ENCODE results near the gene ZNFX1. TPM values are rescaled to one million over a fixed set of nuclear protein-coding genes. Genes with fewer than 3 reads are reported as not detected.
A peak's percentile ranks its signal among the peaks of the same experiment; 100 is the strongest.

Gene ZNFX1
- total RNA-seq, 4 donors from 2014 or later: 36.2 to 46.6 (median 41.5) TPM

DNA sequence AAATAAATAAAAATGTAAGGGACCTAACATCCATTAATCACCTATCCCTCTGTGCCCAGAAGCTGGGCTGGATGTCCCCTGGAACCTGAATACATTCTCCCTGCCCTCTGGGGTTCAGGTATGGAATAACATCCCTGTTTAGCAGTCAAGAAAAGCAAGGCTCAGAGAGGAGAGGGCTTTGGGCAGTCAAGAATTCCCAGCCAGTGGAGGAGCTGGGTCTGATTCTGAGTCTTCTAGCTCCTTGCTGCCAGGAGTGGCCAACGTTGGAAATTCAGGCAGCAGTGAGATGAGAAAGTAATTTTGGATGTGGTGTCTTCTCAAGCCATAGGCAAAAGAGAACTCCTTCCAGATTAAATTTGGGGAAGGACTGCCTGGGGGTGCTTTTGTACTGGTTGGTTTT lies 42.6 kb upstream of the ZNFX1 start:
- Histone ChIP-seq H3K4me1 (peaks cover 2 to 37% (median 13%) of the 10 kb centered on the region in 3 donors), H3K27me3 (peaks cover 46% of the 10 kb centered on the region), H3K4me3 (no peak overlapping the region), H3K9me3 (no peaks in the 10 kb centered on the region), H3K36me3 (no peaks in the 10 kb centered on the region), H3K27ac (no peak overlapping the region)
- TF ChIP-seq, protein P1, sequence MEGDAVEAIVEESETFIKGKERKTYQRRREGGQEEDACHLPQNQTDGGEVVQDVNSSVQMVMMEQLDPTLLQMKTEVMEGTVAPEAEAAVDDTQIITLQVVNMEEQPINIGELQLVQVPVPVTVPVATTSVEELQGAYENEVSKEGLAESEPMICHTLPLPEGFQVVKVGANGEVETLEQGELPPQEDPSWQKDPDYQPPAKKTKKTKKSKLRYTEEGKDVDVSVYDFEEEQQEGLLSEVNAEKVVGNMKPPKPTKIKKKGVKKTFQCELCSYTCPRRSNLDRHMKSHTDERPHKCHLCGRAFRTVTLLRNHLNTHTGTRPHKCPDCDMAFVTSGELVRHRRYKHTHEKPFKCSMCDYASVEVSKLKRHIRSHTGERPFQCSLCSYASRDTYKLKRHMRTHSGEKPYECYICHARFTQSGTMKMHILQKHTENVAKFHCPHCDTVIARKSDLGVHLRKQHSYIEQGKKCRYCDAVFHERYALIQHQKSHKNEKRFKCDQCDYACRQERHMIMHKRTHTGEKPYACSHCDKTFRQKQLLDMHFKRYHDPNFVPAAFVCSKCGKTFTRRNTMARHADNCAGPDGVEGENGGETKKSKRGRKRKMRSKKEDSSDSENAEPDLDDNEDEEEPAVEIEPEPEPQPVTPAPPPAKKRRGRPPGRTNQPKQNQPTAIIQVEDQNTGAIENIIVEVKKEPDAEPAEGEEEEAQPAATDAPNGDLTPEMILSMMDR (IDR thresholded peaks at IDR 0.05): peak in 1 of 4 experiments; percentile 31
- no peak for TF ChIP-seq EP300 (IDR thresholded peaks at IDR 0.05)
- 17% methylated on average over 1 of the region's 1 CpG; no CpG with 5 or more reads in 1 of the 2 donors for WGBS, 2 donors (ENCODE audit: low coverage in 1 of 2)
- ATAC-seq: no peak

DNA sequence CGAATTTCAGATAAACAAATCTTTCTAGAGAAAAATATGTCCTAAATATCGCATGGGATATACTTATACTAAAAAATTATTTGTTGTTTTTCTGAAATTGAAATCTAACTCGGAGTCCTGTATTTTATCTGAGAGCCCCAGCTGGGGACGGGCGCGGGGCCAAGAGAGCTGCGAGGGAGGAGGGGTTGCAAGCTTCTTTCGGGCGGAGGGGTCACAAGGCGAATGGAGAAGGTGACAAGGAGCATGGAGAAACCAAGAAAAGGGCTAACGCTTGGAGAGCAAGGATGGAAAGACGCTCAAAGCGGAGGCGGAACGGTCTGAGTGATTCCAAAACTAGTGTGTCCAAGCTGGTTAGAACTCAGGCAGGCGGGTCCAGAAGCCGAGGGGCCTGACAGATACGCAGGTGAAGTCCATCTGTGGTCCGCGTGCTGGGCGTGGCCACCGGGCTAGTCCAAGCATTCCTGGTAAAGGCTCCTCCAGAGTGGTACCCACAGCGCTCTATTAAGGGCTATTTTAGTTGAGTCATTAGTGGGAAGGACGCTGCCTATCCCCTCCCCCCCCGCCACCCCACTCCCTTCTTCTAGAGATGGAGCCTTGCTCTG lies 41.5 kb upstream of the ZNFX1 start:
- no peaks in the 10 kb centered on the region for H3K36me3 ChIP-seq
- 4 to 18% methylated on average over 15 to 21 of the region's 25 CpGs for WGBS, 2 donors (ENCODE audit: low coverage in 1 of 2)
- H3K4me3 ChIP-seq: peak overlapping the region in 1 of 2 donors; percentile 46
- no peaks in the 10 kb centered on the region for H3K9me3 ChIP-seq
- no peak overlapping the region for H3K27ac ChIP-seq
- peaks cover 46% of the 10 kb centered on the region for H3K27me3 ChIP-seq
- TF ChIP-seq POLR2AphosphoS5 (IDR thresholded peaks at IDR 0.05) (no peak), POLR2A (IDR thresholded peaks at IDR 0.05) (no peak), EP300 (IDR thresholded peaks at IDR 0.05) (no peak)
- TF ChIP-seq, protein P1 (IDR thresholded peaks at IDR 0.05): no peak
- no peak for ATAC-seq
- H3K4me1 ChIP-seq: peaks cover 2 to 27% (median 13%) of the 10 kb centered on the region in 3 donors

DNA sequence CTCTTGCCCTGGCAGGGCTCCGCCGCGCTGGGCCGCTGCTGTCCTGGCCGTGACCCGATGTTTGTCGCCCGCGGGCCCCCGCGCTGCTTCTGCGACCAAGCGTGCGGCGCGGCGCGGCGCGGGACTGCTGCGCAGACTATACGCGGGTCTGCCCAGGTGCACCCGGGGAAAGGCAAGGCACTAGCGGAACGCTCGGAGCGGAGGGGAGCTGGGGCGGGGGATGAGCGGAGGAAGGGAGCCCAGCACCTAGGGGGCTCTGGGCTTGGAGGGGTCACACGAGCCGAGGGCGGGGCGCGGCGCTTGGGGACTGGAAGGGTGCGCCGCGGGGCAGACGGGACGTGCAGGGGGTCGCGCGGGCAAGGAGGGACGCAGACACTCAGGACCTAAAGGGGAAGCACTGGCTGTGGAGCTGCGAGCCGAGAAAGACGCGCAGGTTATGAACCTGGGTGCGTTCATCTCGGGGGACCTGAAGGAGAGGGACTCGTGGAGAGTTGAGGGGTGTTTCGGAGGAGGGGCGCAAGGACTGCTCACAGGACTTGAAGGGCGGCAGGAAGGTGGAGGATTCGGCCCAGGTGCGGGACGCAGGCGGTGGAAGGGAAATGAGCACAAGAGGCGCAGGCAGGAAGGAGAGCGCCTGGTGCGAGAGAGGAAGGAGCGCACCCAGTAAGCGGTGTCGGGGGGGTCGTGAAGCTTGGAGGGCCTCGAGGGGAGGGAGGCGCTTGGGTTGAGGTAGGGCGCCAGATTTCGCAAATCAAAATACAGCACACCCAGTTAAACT lies 40.8 kb upstream of the ZNFX1 start:
- H3K36me3 ChIP-seq: no peaks in the 10 kb centered on the region
- no peak for ATAC-seq
- peak overlapping the region in 1 of 2 donors; percentile 46 for H3K4me3 ChIP-seq
- H3K27me3 ChIP-seq: peaks cover 46% of the 10 kb centered on the region
- H3K9me3 ChIP-seq: no peaks in the 10 kb centered on the region
- TF ChIP-seq POLR2AphosphoS5 (IDR thresholded peaks at IDR 0.05) (no peak), EP300 (IDR thresholded peaks at IDR 0.05) (no peak), POLR2A (IDR thresholded peaks at IDR 0.05) (no peak)
- TF ChIP-seq, protein P1 (IDR thresholded peaks at IDR 0.05): no peak
- peaks cover 2 to 20% (median 13%) of the 10 kb centered on the region in 3 donors for H3K4me1 ChIP-seq
- H3K27ac ChIP-seq: no peak overlapping the region
- WGBS, 2 donors (ENCODE audit: low coverage in 1 of 2): 0 to 1% methylated on average over 23 to 37 of the region's 70 CpGs

DNA sequence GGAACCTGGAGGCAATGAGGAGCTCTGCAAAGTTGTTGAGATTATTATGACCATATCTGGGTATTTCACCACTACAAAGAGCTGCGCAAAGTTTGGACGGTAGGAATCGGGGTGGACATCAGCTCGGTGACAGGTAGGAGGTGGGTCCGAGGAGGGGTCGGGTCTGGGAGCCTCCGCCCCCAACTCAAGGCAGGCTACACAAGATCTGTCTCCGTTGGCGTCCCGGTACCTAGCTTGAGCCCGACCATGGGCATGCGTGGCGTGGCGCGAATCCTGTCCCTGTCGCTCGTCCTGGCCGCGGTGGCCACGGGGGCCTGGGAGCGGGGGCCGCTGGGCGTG lies 40.2 kb upstream of the ZNFX1 start:
- 0 to 10% methylated on average over 4 to 5 of the region's 23 CpGs for WGBS, 2 donors (ENCODE audit: low coverage in 1 of 2)
- ATAC-seq: no peak

More for the DNA sequence above, 40.2 kb upstream of the ZNFX1 start:
- Histone ChIP-seq H3K27ac (no peak overlapping the region), H3K27me3 (peaks cover 46% of the 10 kb centered on the region), H3K4me1 (peaks cover 2 to 18% (median 13%) of the 10 kb centered on the region in 3 donors), H3K36me3 (no peaks in the 10 kb centered on the region), H3K4me3 (peak overlapping the region in 1 of 2 donors; percentile 46), H3K9me3 (no peaks in the 10 kb centered on the region)
- TF ChIP-seq POLR2A (IDR thresholded peaks at IDR 0.05): no peak
- no peak for TF ChIP-seq POLR2AphosphoS5 (IDR thresholded peaks at IDR 0.05)
- TF ChIP-seq, protein P1 (IDR thresholded peaks at IDR 0.05): no peak
- TF ChIP-seq EP300 (IDR thresholded peaks at IDR 0.05): no peak
